GM19452 (cell line): ENCODE results near the gene PPIL4.

Experiments used
- ATAC-seq: cut with Tn5 transposase; IDR thresholded peaks from one replicate; pipeline ENCODE4 v1.9.1; 2021; ENCODE audit not compliant: unreplicated experiment

Gene PPIL4

GRCh38 chr6:149545754-149546471, at the start of gene PPIL4:
Gene PPIL4 (minus strand): TSS chr6:149546043. CDS start chr6:149546005, 38 bp downstream.
- ATAC-seq = peak; percentile 91

- no peak for ATAC-seq
Measured at GRCh38 chr6:149593408-149593807, 47.6 kb upstream of the PPIL4 start.

- no peak for ATAC-seq
Measured at GRCh38 chr6:149592983-149593382, 47.1 kb upstream of the PPIL4 start.

- ATAC-seq = no peak
Measured at GRCh38 chr6:149586149-149586548, 40.3 kb upstream of the PPIL4 start.

GRCh38 chr6:149581349-149581748, 35.5 kb upstream of the PPIL4 start:
- ATAC-seq = no peak

- ATAC-seq = no peak
Measured at GRCh38 chr6:149580880-149581279, 35.0 kb upstream of the PPIL4 start.

- ATAC-seq = no peak
Measured at GRCh38 chr6:149567945-149568585, 22.2 kb upstream of the PPIL4 start.

- no peak for ATAC-seq
Measured at GRCh38 chr6:149567194-149567586, 21.3 kb upstream of the PPIL4 start.

- peak; percentile 10 for ATAC-seq
Measured at GRCh38 chr6:149566410-149567193, 20.8 kb upstream of the PPIL4 start.

GRCh38 chr6:149565527-149566409, 19.9 kb upstream of the PPIL4 start, which contains the start of gene GINM1:
Gene GINM1 (plus strand): TSS chr6:149566375. CDS start chr6:149566415, 40 bp downstream.
- peak; percentile 80 for ATAC-seq

- ATAC-seq = no peak
Measured at GRCh38 chr6:149563928-149564325, 18.1 kb upstream of the PPIL4 start.

GRCh38 chr6:149563203-149563927, 17.5 kb upstream of the PPIL4 start:
- no peak for ATAC-seq

- no peak for ATAC-seq
Measured at GRCh38 chr6:149560736-149561135, 14.9 kb upstream of the PPIL4 start.

GRCh38 chr6:149559389-149559788, 13.5 kb upstream of the PPIL4 start:
- ATAC-seq = no peak

- ATAC-seq = no peak
Measured at GRCh38 chr6:149558029-149558428, 12.2 kb upstream of the PPIL4 start.

- ATAC-seq = no peak
Measured at GRCh38 chr6:149551920-149552319, 6.1 kb upstream of the PPIL4 start.

- no peak for ATAC-seq
Measured at GRCh38 chr6:149545258-149545753, 537 bp downstream of the PPIL4 start.

- ATAC-seq = no peak
Measured at GRCh38 chr6:149544646-149545257, 1.1 kb downstream of the PPIL4 start.

- ATAC-seq = no peak
Measured at GRCh38 chr6:149541139-149541538, 4.7 kb downstream of the PPIL4 start.
